ENCODE results near the gene TF. TPM values are rescaled to one million over a fixed set of nuclear protein-coding genes. Genes with fewer than 3 reads are reported as not detected.

TF gene
- total and polyA plus RNA-seq, 2 of the 8 experiments (the other 6 are each of a cell fraction or from before 2014, with no cell fraction given) = 0.02 to 0.26 TPM

- Histone ChIP-seq H3K79me2 (ENCODE audit: control insufficient read depth in 1 of 2, insufficient read depth in 2 of 2, low read length in 2 of 2) (peaks cover 0 to 14% of the 10 kb centered on the region in 2 experiments; a peak in 2 of 4 replicates), H4K5ac (ENCODE audit: insufficient read length, low read depth, low read length) (no peak overlapping the region), H3K4ac (replicated peaks; ENCODE audit: insufficient read length, low read depth, low read length) (no peak overlapping the region), H2AK5ac (ENCODE audit: low read depth, low read length) (no peak overlapping the region), H3K9ac (replicated peaks in 1 of 4; ENCODE audit: extremely low read depth in 1 of 4, low read depth in 3 of 4, low read length in 3 of 4) (no peak overlapping the region), H3K23ac (ENCODE audit: insufficient read length) (no peak overlapping the region), H3K18ac (ENCODE audit: extremely low read depth, low read length) (no peak overlapping the region), H4K20me1 (replicated peaks in 1 of 2; ENCODE audit: control insufficient read depth in 1 of 2, insufficient read depth in 2 of 2, low read length in 2 of 2) (no peaks in the 10 kb centered on the region), H3K36me3 (ENCODE audit: control insufficient read depth in 2 of 4, insufficient read depth in 4 of 4, low read length in 3 of 4) (peaks cover 0 to 11% (median 7%) of the 10 kb centered on the region in 4 experiments; a peak in 2 of 8 replicates), H3K27ac (ENCODE audit: low read depth, low read length) (no peak overlapping the region), H3K14ac (ENCODE audit: insufficient read length) (no peak overlapping the region), H4K91ac (replicated peaks; ENCODE audit: insufficient read length, low read length) (no peak overlapping the region), H3K9me3 (ENCODE audit: insufficient read depth in 2 of 2, low read depth in 1 of 2, low read length in 1 of 2) (no peaks in the 10 kb centered on the region), H2BK12ac (ENCODE audit: low read depth, low read length) (no peak overlapping the region), H2BK120ac (replicated peaks; ENCODE audit: low read depth, low read length) (no peak overlapping the region), H3K79me1 (ENCODE audit: low read depth, low read length) (no peaks in the 10 kb centered on the region), H2BK15ac (ENCODE audit: low read length) (no peak overlapping the region), H4K8ac (ENCODE audit: extremely low read depth, insufficient read depth, low read length) (no peak overlapping the region), H2BK5ac (ENCODE audit: low read depth, low read length) (no peak overlapping the region), H3K23me2 (ENCODE audit: low read depth, low read length) (no peaks in the 10 kb centered on the region; the same call in 1 of the 2 replicates), H3K56ac (replicated peaks; ENCODE audit: insufficient read length, low read depth, low read length) (no peak overlapping the region), H3K27me3 (replicated peaks in 1 of 4; ENCODE audit: control insufficient read depth in 3 of 4, extremely low read depth in 1 of 4, insufficient read depth in 3 of 4, low read length in 3 of 4) (no peaks in the 10 kb centered on the region), H3K4me2 (ENCODE audit: insufficient read depth in 1 of 2, low read depth in 2 of 2, low read length in 2 of 2) (no peak overlapping the region), H2AFZ (ENCODE audit: low read length) (no peak overlapping the region), H2BK20ac (ENCODE audit: low read length) (no peak overlapping the region), H3K4me3 (ENCODE audit: extremely low read depth in 1 of 4, insufficient read depth in 2 of 4, low read depth in 3 of 4, low read length in 4 of 4) (no peak overlapping the region), H3K4me1 (replicated peaks in 1 of 4; ENCODE audit: control insufficient read depth in 3 of 4, insufficient read depth in 4 of 4, low read length in 3 of 4) (peaks cover 0 to 5% (median 1%) of the 10 kb centered on the region in 4 experiments; a peak in 3 of 7 replicates)
- no peak for DNase-seq (ENCODE audit: low read depth in 1 of 2, low spot score in 2 of 2)
- TF ChIP-seq KDM5A (IDR thresholded peaks at IDR 0.05; ENCODE audit: low read length) (no peak), E2F6 (IDR thresholded peaks at IDR 0.05) (no peak), RBBP5 (IDR thresholded peaks at IDR 0.05; ENCODE audit: borderline replicate concordance, low read depth, low read length) (no peak), BCL11A (IDR thresholded peaks at IDR 0.05; ENCODE audit: low read depth in 2 of 2, low read length in 2 of 2) (no peak), ASH2L (IDR thresholded peaks at IDR 0.05; ENCODE audit: low read length) (no peak), EGR1 (IDR thresholded peaks at IDR 0.05; ENCODE audit: borderline replicate concordance, low read depth, low read length) (no peak), KDM1A (IDR thresholded peaks at IDR 0.05; ENCODE audit: borderline replicate concordance, low read length) (no peak), POLR2A (IDR thresholded peaks at IDR 0.05; ENCODE audit: control extremely low read depth in 1 of 2, low read depth in 2 of 2, low read length in 2 of 2) (no peak), HDAC2 (IDR thresholded peaks at IDR 0.05; ENCODE audit: borderline replicate concordance in 1 of 2, low read depth in 2 of 2, low read length in 2 of 2) (no peak)
- TF ChIP-seq, protein P1, sequence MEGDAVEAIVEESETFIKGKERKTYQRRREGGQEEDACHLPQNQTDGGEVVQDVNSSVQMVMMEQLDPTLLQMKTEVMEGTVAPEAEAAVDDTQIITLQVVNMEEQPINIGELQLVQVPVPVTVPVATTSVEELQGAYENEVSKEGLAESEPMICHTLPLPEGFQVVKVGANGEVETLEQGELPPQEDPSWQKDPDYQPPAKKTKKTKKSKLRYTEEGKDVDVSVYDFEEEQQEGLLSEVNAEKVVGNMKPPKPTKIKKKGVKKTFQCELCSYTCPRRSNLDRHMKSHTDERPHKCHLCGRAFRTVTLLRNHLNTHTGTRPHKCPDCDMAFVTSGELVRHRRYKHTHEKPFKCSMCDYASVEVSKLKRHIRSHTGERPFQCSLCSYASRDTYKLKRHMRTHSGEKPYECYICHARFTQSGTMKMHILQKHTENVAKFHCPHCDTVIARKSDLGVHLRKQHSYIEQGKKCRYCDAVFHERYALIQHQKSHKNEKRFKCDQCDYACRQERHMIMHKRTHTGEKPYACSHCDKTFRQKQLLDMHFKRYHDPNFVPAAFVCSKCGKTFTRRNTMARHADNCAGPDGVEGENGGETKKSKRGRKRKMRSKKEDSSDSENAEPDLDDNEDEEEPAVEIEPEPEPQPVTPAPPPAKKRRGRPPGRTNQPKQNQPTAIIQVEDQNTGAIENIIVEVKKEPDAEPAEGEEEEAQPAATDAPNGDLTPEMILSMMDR (IDR thresholded peaks at IDR 0.05; ENCODE audit: control extremely low read depth in 1 of 3, insufficient read depth in 1 of 3, low read depth in 1 of 3, low read length in 3 of 3) = no peak
- POLR2A ChIA-PET (ENCODE audit: partially characterized antibody) = no interaction called here
- 92% methylated on average over 5 of the region's 5 CpGs; no CpG with 5 or more reads in 1 of the 2 experiments for WGBS, 2 experiments (ENCODE audit: extremely low coverage in 1 of 2, insufficient coverage in 1 of 2, insufficient read length in 1 of 2, insufficient replicate concordance in 2 of 2, low coverage in 1 of 2, low lambda C conversion rate in 2 of 2, missing lambda C conversion rate in 1 of 2)
- FAIRE-seq = no peak
- CTCF ChIA-PET (ENCODE audit: partially characterized antibody) = interaction anchor here (0.6 to 0.7 kb wide), 3 partner anchors 28 to 125 kb away, joined by 3 read pairs; no protein-coding TSS in a partner anchor
These were observed 57.3 kb downstream of the TF start for GRCh38 chr3:133803469-133803868.
